ENCODE data around the gene PDE2A. TPM values are rescaled to one million over a fixed set of nuclear protein-coding genes. Genes with fewer than 3 reads are reported as not detected.

PDE2A gene
- total RNA-seq, 6 experiments from 2014 or later, result 11.2 to 46.3 (median 22.8) TPM

GRCh38 chr11:72696866-72697700, 22.9 kb upstream of the PDE2A start:
- DNase-seq (peak in 1 of 3 donors; percentile 31), ATAC-seq (peak; percentile 10 to 29 (median 15))
- H3K4me1 ChIP-seq, result no peaks in the 10 kb centered on the region
- intact Hi-C loops (cut with DNase I), result no loop called here
- TF ChIP-seq POLR2A (IDR thresholded peaks at IDR 0.05) (no peak), CTCF (IDR thresholded peaks at IDR 0.05) (no peak)
- H3K27ac ChIP-seq, result no peak overlapping the region
- no CpG with 5 or more reads among the region's 44 CpGs for WGBS (ENCODE audit: insufficient coverage, low coverage, low lambda C conversion rate, missing lambda C conversion rate)
- H3K36me3 ChIP-seq, result peaks cover 0 to 91% (median 37%) of the 10 kb centered on the region in 4 donors
- H3K9me3 ChIP-seq, result no peaks in the 10 kb centered on the region
- H3K4me3 ChIP-seq, result no peak overlapping the region
- no peaks in the 10 kb centered on the region for H3K27me3 ChIP-seq

GRCh38 chr11:72695354-72695753, 21.1 kb upstream of the PDE2A start:
- peaks cover 0 to 91% (median 39%) of the 10 kb centered on the region in 4 donors for H3K36me3 ChIP-seq
- ATAC-seq (no peak), DNase-seq (no peak)
- H3K4me3 ChIP-seq, result no peak overlapping the region
- H3K9me3 ChIP-seq, result no peaks in the 10 kb centered on the region
- no peak overlapping the region for H3K27ac ChIP-seq
- WGBS (ENCODE audit: insufficient coverage, low coverage, low lambda C conversion rate, missing lambda C conversion rate), result no CpG with 5 or more reads among the region's 7 CpGs
- intact Hi-C loops (cut with DNase I), result no loop called here
- no peak for TF ChIP-seq CTCF (IDR thresholded peaks at IDR 0.05)
- TF ChIP-seq POLR2A (IDR thresholded peaks at IDR 0.05), result no peak
- H3K27me3 ChIP-seq, result no peaks in the 10 kb centered on the region
- H3K4me1 ChIP-seq, result no peaks in the 10 kb centered on the region

GRCh38 chr11:72693271-72693968, 19.2 kb upstream of the PDE2A start:
- no peak overlapping the region for H3K27ac ChIP-seq
- H3K27me3 ChIP-seq, result no peaks in the 10 kb centered on the region
- intact Hi-C loops (cut with DNase I), result no loop called here
- DNase-seq (no peak), ATAC-seq (no peak)
- no peak overlapping the region for H3K4me3 ChIP-seq
- 93% methylated on average over 5 of the region's 19 CpGs for WGBS (ENCODE audit: insufficient coverage, low coverage, low lambda C conversion rate, missing lambda C conversion rate)
- no peaks in the 10 kb centered on the region for H3K4me1 ChIP-seq
- H3K36me3 ChIP-seq, result peaks cover 0 to 86% (median 34%) of the 10 kb centered on the region in 4 donors
- TF ChIP-seq POLR2A (IDR thresholded peaks at IDR 0.05), result no peak
- TF ChIP-seq CTCF (IDR thresholded peaks at IDR 0.05), result peak in 1 of 4 donors; percentile 17
- no peaks in the 10 kb centered on the region for H3K9me3 ChIP-seq

DNA sequence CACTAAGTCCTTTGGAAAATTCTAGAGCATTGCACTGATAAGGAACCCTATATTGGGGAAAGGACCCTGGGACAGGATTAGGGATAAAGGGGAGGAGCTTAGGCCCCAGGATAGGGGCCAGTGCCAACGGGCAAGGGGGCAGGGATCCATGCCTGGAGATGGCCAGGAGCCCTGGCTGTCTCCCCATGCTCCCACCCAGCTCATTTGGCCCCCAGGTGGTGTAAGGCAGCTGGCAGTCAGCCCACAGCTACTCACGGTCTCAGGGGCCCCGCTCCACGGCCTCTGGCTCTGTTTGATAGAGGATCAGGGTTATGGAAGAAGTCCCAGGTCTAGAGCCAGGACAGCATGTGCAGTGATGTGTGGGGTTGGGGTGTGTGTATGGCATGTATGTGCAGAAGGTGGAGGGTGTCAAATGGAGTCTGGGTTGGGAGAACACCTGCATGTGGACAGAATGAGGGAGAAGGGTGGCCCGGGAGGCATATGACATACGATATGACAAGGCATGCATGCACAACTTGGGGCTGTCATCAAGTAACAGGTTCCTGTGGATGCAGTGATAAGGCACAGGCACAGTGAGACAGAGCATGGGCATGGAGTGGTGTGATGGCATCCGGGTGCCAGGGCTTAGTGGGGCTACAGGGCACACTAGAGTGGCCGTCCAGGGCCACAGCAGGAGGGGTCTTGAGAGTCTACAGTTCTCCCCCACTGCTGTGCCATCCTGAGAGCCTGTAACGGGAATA, 18.4 kb upstream of the PDE2A start:
- no peak for ATAC-seq
- Histone ChIP-seq H3K4me1 (no peaks in the 10 kb centered on the region), H3K4me3 (no peak overlapping the region), H3K27ac (no peak overlapping the region), H3K36me3 (peaks cover 0 to 86% (median 37%) of the 10 kb centered on the region in 4 donors), H3K27me3 (no peaks in the 10 kb centered on the region), H3K9me3 (no peaks in the 10 kb centered on the region)
- no peak for DNase-seq
- TF ChIP-seq POLR2A (IDR thresholded peaks at IDR 0.05), result no peak
- TF ChIP-seq CTCF (IDR thresholded peaks at IDR 0.05), result no peak
- 69% methylated on average over 5 of the region's 9 CpGs for WGBS (ENCODE audit: insufficient coverage, low coverage, low lambda C conversion rate, missing lambda C conversion rate)
- intact Hi-C loops (cut with DNase I), result no loop called here
